ENCODE data around the gene HSP90B1.

GRCh38 chr12:103948746-103949406 lies 18.7 kb downstream of the HSP90B1 start:
- no peak for TF ChIP-seq CTCF (IDR thresholded peaks at IDR 0.05)
- no peak for TF ChIP-seq POLR2A (IDR thresholded peaks at IDR 0.05; ENCODE audit: low read depth)
- no peak for TF ChIP-seq POLR2AphosphoS5 (IDR thresholded peaks at IDR 0.05)
- TF ChIP-seq EP300 (IDR thresholded peaks at IDR 0.05), result no peak
